GM21367 (cell line): ENCODE results near the gene VIL1.
A peak's percentile ranks its signal among the peaks of the same experiment; 100 is the strongest.

Experiments used
- ATAC-seq: cut with Tn5 transposase; IDR thresholded peaks from one replicate; pipeline ENCODE4 v1.9.1; 2021; ENCODE audit not compliant: unreplicated experiment

VIL1 gene

DNA sequence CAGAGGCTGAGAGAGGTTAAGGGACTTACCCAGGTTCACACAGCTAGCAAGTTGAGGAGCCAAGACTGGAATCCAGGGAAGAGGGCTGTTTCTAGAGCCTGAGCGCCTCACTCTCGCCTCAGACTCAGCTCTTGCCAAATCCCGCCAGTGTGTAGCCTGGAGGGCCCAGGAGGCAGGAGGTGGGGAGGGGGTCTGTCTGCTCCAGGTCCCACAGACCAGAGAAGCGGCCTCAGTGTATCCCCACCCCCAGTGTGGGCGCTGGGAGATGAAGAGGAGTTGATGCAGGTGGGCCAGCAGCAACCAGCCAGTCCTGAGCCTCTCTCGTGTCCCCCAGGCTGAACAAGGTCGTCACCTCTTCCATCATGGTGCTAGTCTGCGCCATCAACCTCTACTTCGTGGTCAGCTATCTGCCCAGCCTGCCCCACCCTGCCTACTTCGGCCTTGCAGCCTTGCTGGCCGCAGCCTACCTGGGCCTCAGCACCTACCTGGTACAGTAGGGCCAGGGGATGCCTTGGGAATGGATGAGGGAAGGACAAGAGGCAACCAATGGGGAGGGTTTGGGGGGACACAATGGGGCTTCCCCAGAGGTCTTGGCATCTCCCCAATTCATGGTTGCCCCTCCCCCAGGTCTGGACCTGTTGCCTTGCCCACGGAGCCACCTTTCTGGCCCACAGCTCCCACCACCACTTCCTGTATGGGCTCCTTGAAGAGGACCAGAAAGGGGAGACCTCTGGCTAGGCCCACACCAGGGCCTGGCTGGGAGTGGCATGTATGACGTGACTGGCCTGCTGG is 24.4 kb upstream of the VIL1 start:
- ATAC-seq: no peak

GRCh38 chr2:218395090-218395444 is 23.9 kb upstream of the VIL1 start:
- ATAC-seq: no peak

GRCh38 chr2:218395456-218395825 is 23.5 kb upstream of the VIL1 start:
- no peak for ATAC-seq

- peak; percentile 38 for ATAC-seq
Measured at GRCh38 chr2:218395826-218396687, 22.9 kb upstream of the VIL1 start.

DNA sequence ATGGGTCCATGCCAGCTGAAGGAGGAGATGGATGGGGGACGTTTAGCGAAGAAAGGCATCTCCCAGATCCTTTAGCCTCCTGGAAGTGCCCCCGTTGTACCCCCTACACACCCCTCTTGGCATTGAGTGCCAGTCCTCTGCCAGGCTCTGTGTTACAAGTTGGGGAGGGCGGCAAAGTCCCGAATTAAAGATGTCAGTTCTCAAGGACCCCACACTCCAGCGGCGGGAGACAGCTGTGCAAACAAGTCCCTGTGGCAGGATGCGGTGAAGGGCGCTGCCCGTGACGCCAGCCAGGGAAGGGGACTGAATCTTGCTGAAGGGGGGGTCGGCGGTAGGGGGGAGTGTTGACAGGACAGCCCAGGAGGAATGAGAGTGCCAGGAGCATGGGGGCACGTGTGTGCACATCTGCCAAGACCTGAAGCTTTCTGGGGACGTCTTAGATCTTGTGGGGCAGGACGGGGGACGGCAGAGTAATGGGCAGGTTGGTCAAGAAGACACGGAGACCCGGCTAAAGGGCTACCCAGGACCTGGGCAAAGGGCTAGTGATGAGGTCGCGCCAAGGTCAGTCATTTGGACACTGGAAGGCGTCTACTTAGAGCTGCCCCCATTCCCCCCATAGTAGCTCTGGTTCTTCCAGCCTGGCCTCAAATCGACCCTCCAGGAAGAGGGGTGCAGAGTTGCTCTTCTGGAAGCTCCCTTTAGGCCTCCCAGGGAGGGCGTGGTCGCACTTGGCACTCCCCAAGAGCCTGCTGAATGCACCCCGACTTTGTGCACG is 22.0 kb upstream of the VIL1 start:
- no peak for ATAC-seq

DNA sequence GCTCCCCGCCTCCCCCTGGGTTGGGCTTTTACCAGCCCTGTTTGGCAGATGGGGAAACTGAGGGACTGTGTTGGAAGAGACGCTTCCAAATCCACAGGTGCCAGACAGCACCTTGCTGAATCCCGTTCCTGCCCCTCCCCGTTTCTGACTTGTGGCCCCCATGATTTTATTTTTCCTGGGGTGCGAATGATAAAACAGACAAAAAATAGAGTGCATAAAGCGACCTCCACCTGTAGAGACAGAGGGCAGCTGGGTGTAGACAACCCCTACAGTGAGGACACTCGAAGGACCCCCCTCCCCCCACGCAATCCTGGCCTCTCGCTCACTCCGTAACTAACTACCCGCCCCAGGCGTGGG is 21.5 kb upstream of the VIL1 start:
- ATAC-seq: no peak

DNA sequence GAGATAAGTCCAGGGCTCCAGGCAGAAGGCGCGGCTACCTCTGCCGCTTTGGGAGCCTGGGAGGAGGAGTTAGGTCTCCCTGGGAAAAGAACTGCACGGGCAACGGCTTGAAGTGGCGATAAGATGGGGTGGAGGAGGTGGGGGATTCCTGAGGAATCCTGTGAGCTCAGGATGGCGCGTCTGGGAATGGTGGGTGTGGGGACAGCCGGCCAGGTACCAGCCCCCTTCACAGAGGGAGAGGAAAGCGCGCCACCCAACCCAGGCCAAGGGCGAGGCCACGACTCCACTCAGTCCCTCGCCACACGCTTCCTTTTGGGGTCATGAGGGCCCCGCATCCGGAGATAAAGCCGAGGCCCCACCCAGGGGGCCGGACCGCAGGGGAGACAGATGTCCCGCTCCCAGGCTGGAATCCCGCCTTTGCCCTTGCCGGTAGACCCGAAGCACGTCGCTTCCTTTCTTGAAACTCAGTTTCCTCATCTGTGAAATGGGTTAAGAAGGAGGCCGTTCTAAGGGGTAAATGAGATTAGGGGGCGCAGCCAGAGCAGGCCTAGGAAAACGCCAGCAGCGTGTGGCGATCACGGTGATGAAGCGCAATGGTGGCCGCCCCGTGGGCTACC is 21.0 kb upstream of the VIL1 start:
- ATAC-seq: no peak

- ATAC-seq: peak; percentile 16
Measured at GRCh38 chr2:218398437-218399390, 20.2 kb upstream of the VIL1 start.

GRCh38 chr2:218399391-218400166 is 19.3 kb upstream of the VIL1 start, which contains the start of gene CTDSP1:
TSS of gene CTDSP1 (plus strand) at chr2:218399868. CDS start at chr2:218400091, 223 bp downstream.
- peak; percentile 34 for ATAC-seq

DNA sequence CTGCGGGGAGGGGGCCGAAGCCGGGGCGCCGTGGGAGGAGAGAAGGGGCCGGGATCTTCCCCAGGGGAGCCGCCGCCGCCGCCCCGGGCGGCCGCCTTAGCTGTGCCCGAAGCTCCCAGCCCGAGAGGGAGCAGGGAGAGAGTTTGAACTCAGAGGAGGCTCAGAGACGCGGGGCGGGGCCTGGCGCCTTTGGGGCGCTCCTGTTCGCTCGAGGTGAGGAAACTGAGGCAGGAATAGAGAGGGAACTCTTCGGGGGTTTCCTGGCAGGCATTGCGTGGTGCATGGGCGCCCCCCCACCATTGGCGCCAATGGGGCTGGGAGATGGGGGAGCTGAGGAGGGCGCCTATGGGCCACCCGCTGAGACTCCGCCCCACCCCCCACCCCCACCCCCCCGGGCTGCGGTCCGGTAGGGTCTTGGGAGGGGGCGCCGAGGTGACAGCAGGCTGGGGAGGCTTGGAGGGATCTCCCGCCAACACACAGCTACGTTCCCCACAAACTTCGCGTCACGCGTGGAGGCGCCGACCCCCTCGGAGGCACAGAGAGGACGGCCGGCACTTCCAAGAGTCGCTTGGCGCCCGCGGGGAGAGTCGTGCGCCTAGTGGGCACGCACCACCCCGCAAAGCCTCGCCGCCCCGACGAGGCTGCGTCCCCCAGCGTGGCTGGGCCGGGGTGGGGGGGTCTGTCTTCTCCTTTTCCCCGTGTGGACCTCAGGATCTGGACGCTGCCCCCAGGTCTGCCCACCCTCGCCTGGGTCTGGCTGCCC is 18.6 kb upstream of the VIL1 start:
- no peak for ATAC-seq

GRCh38 chr2:218400930-218401881 is 17.7 kb upstream of the VIL1 start:
- no peak for ATAC-seq

- ATAC-seq: no peak
Measured at GRCh38 chr2:218401890-218402289, 17.0 kb upstream of the VIL1 start.

- no peak for ATAC-seq
Measured at GRCh38 chr2:218402491-218402901, 16.4 kb upstream of the VIL1 start.

GRCh38 chr2:218402911-218403411 is 16.0 kb upstream of the VIL1 start:
- no peak for ATAC-seq

DNA sequence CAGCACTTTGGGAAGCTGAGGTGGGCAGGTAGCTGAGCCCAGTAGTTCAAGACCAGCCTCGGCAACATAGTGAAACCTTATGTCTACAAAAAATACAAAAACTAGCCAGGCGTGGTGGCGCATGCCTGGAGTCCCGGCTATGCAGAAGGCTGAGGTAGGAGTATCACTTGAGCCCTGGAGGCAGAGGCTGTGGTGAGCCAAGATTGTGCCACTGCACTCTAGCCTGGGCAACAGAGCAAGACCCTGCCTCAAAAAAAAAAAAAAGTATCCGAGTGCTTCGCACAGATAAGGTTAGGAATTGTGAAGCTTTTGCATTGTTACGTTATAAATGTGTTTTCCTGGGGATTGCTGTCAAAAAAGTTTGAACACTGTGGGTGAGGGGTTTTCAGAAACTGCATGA is 15.1 kb upstream of the VIL1 start:
- no peak for ATAC-seq

GRCh38 chr2:218404351-218405085 is 14.4 kb upstream of the VIL1 start:
- ATAC-seq: no peak
